IMR-90 (cell line): ENCODE results near the gene MMEL1.
"Not testable (repeated sequence)": the region's sequence is repeated elsewhere in the genome, so short reads cannot be mapped to it uniquely, and the experiment has no call there.

Source experiments
- CEBPB ChIP-seq: IDR thresholded peaks from 2 replicates; pipeline ENCODE4 v1.6.1; 2012; ENCODE audit warnings: low read depth, low read length, improper control_type of control experiment
- CHD1 ChIP-seq: IDR thresholded peaks from 2 replicates; pipeline ENCODE4 v1.6.1; 2012; ENCODE audit warnings: low read depth, low read length, improper control_type of control experiment
- CTCF ChIP-seq: conservative IDR thresholded peaks from 2 replicates; pipeline ENCODE4 v1.5.1; 2012; ENCODE audit warnings: mild to moderate bottlenecking, low read depth, low read length, improper control_type of control experiment
- ELK1 ChIP-seq: fragments of 150-350 bp; IDR thresholded peaks from 2 replicates; pipeline ENCODE4 v1.6.1; 2016; ENCODE audit warnings: low read depth, mild to moderate bottlenecking, low read length, moderate library complexity, borderline replicate concordance
- MAFK ChIP-seq: IDR thresholded peaks from 2 replicates; pipeline ENCODE4 v1.6.1; 2012; ENCODE audit warnings: low read depth, low read length, improper control_type of control experiment
- MAZ ChIP-seq: IDR thresholded peaks from 2 replicates; pipeline ENCODE4 v1.6.1; 2012; ENCODE audit warnings: low read depth, mild to moderate bottlenecking, low read length, improper control_type of control experiment, moderate library complexity, borderline replicate concordance
- NFE2L2 ChIP-seq: fragments of 150-350 bp; IDR thresholded peaks from 2 replicates; pipeline ENCODE4 v1.6.1; 2016; ENCODE audit warnings: low read depth, mild to moderate bottlenecking, low read length
- POLR2A ChIP-seq: IDR thresholded peaks from 2 replicates; pipeline ENCODE4 v1.6.1; 2012; ENCODE audit warnings: mild to moderate bottlenecking, low read depth, low read length
- RAD21 ChIP-seq: IDR thresholded peaks from 2 replicates; pipeline ENCODE4 v1.6.1; 2012; ENCODE audit warnings: low read length, improper control_type of control experiment
- RCOR1 ChIP-seq: IDR thresholded peaks from 2 replicates; pipeline ENCODE4 v1.6.1; 2012; ENCODE audit warnings: mild to moderate bottlenecking, low read length, improper control_type of control experiment; ENCODE audit not compliant: insufficient replicate concordance
- RFX5 ChIP-seq: IDR thresholded peaks from 2 replicates; pipeline ENCODE4 v1.8.0; 2012; ENCODE audit warnings: low read depth, mild to moderate bottlenecking, low read length, moderate library complexity
- SMC3 ChIP-seq: fragments of 150-350 bp; IDR thresholded peaks from 2 replicates; pipeline ENCODE4 v1.6.1; 2016; ENCODE audit warnings: low read depth, mild to moderate bottlenecking, antibody characterized with exemption, low read length, moderate library complexity
- USF2 ChIP-seq: fragments of 150-350 bp; IDR thresholded peaks from 2 replicates; pipeline ENCODE4 v1.6.1; 2017; ENCODE audit warnings: mild to moderate bottlenecking, antibody characterized with exemption, low read length, low read depth

- not testable (repeated sequence) for TF ChIP-seq SMC3, CTCF, MAFK, POLR2A, RAD21, RFX5, USF2, CEBPB, RCOR1, NFE2L2, CHD1, ELK1, MAZ
These were observed 25.1 kb upstream of the MMEL1 start for GRCh38 chr1:2657909-2658308.
